Heart right ventricle (tissue), 16 donors: Measurements from ENCODE around the gene KIF5A. TPM values are rescaled to one million over a fixed set of nuclear protein-coding genes. Genes with fewer than 3 reads are reported as not detected.

Experiments
- ATAC-seq, 8 donors: fragments of 200-7000 bp; cut with Tn5 transposase; one replicate each; pipeline ENCODE4 v1.9.1; 2020; ENCODE audit warnings: mild to moderate bottlenecking in 8 of 8, moderate library complexity in 8 of 8, moderate number of reproducible peaks in 1 of 8
- DNase-seq, 2 donors: peaks; one replicate each; pipeline ENCODE4 v3.0.0-alpha.2; 2020
- H3K27ac ChIP-seq, 10 donors: fragments of 200-600 bp; sonication (generic) in 2 of 10; one replicate each; pipeline versions ENCODE4 v1.5.0 to v1.8.0; 2020 to 2022; ENCODE audit warnings: mild to moderate bottlenecking in 3 of 10
- H3K27me3 ChIP-seq, 7 donors: fragments of 200-600 bp; one replicate each; pipeline ENCODE4 v1.8.0; 2021 to 2022; ENCODE audit warnings: mild to moderate bottlenecking in 2 of 7
- H3K36me3 ChIP-seq, 9 donors: fragments of 200-600 bp; sonication (generic) in 1 of 9; one replicate each; pipeline versions ENCODE4 v1.5.0 to v1.8.0; 2020 to 2022; ENCODE audit warnings: mild to moderate bottlenecking in 2 of 9
- H3K4me1 ChIP-seq, 9 donors: fragments of 200-600 bp; sonication (generic) in 1 of 9; one replicate each; pipeline versions ENCODE4 v1.5.0 to v1.8.0; 2020 to 2022; ENCODE audit warnings: mild to moderate bottlenecking in 4 of 9
- H3K4me3 ChIP-seq, 10 donors: fragments of 200-600 bp; sonication (generic) in 2 of 10; one replicate each; pipeline versions ENCODE4 v1.5.0 to v1.8.0; 2020 to 2022; ENCODE audit warnings: mild to moderate bottlenecking in 7 of 10, moderate library complexity in 2 of 10
- H3K9me3 ChIP-seq, 11 donors: fragments of 200-600 bp in 10 of 11; sonication (generic) in 2 of 11; one replicate each; pipeline versions ENCODE4 v1.5.0 to v1.8.0; 2013 to 2022; ENCODE audit warnings: mild to moderate bottlenecking in 2 of 11, control low read depth in 1 of 11, moderate library complexity in 1 of 11
- CTCF ChIP-seq, 9 donors: fragments of 200-600 bp; sonication (generic) in 2 of 9; IDR thresholded peaks; one replicate each; pipeline versions ENCODE4 v1.5.0 to v1.8.0; 2021 to 2022; ENCODE audit warnings: antibody characterized with exemption in 9 of 9, mild to moderate bottlenecking in 5 of 9, moderate library complexity in 1 of 9
- WGBS, 2 donors: extraction: QIAGEN DNeasy Blood & Tissue Kit; methylation state at CpG; one replicate each; pipeline ENCODE4 v1.1.7; 2013; ENCODE audit warnings: inconsistent platforms in 1 of 2; 5-methylcytosine and 5-hydroxymethylcytosine counted together
- intact Hi-C, 10 donors: fragments of 100-400 bp; cut with DNase I; formaldehyde crosslinking; loops; one replicate each; pipeline versions ENCODE4 v1.11.1 to v1.14.2; 2022
- polyA plus RNA-seq, 2 donors: library from polyadenylated mRNA; stranded (reverse); fragments of 200-250 nt; gene quantifications; one replicate each; pipeline ENCODE4 v1.2.3, GENCODE V29; 2013
- total RNA-seq, 10 donors: library from RNA; stranded (reverse); fragmentation: NEBNext Ultra II Directional in 3 of 10; extraction: Animal tissue kit (Norgen Biotek cat#: 25700) in 3 of 10; gene quantifications; one replicate each; pipeline versions ENCODE4 v1.2.1 to v1.2.4, GENCODE V29; 2021 to 2023
- donor health status: Arrhythmogenic right ventricular cardiomyopathy.
- donor health status: ischemic (EF 13 %, LVEDD 7.1; RV severe dilation, severe dysfunction).
- donor health status: healthy with polysubstance abuse.
- donor health status: DM: no; HTN: yes; CAD: no.
- donor health status: DM: no; HTN: no; CAD: no.
- donor health status: ischemic (EF 25% LVEDD 6.9; RV normal size, moderate dysfunction).
- donor health status: ischemic (EF 25% LVEDD 5.7; RV mildly dilated, moderate dysfunction).
- donor health status: healthy.
- donor health status: DM: yes; HTN: yes; CAD: no.
- donor health status: Ischemic cardiomyopathy.
- donor health status: ischemic (EF 35%, LVEDD 5.7; RV mildly dilated, moderate dysfunction).
- donor health status: nonischemic (EF 11% LVEDD 7.7; RV severe dilation, severe dysfunction).
- donor health status: DM: yes; HTN: yes; CAD: no.
- donor health status: PGD.
- donor health status: ischemic (EF 29% LVEDD 5.4; RV normal size, mild dysfunction).
- donor health status: nonischemic (EF 23%, LVEDD 6.1; RV moderate dilation, normal function).

KIF5A gene
- total and polyA plus RNA-seq, 12 donors = 0.05 to 0.29 (median 0.07) TPM; not detected in 5

GRCh38 chr12:57583008-57583831, 33.4 kb downstream of the KIF5A start:
- ATAC-seq (peak; percentile 90 to 98 (median 95)), DNase-seq (peak in 1 of 2 donors; percentile 80)
- H3K4me3 ChIP-seq = no peak overlapping the region
- intact Hi-C loops = loop anchor here (1.0 to 2.0 kb wide), 5 partner anchors 38 to 50 kb away; partner anchors contain the start of gene B4GALNT1 (in 2 of the 10)
- H3K4me1 ChIP-seq = no peaks in the 10 kb centered on the region
- peak; percentile 91 to 98 (median 95) for TF ChIP-seq CTCF (IDR thresholded peaks at IDR 0.05)
- H3K27ac ChIP-seq = no peak overlapping the region
- 45 to 46% methylated on average over 13 of the region's 13 CpGs for WGBS, 2 donors
- peaks cover 0 to 29% (median 7%) of the 10 kb centered on the region in 7 donors for H3K27me3 ChIP-seq
- H3K36me3 ChIP-seq = no peaks in the 10 kb centered on the region
- H3K9me3 ChIP-seq = no peaks in the 10 kb centered on the region

- Histone ChIP-seq H3K4me3 (no peak overlapping the region), H3K36me3 (no peaks in the 10 kb centered on the region), H3K27ac (no peak overlapping the region), H3K27me3 (peaks cover 0 to 29% (median 10%) of the 10 kb centered on the region in 7 donors), H3K9me3 (no peaks in the 10 kb centered on the region), H3K4me1 (no peaks in the 10 kb centered on the region)
- ATAC-seq = no peak
- TF ChIP-seq CTCF (IDR thresholded peaks at IDR 0.05) = no peak
- no peak for DNase-seq
- WGBS, 2 donors = 87 to 100% methylated on average over 2 of the region's 2 CpGs
- intact Hi-C loops = no loop called here
These were observed 34.2 kb downstream of the KIF5A start for GRCh38 chr12:57584050-57584449.

- Histone ChIP-seq H3K36me3 (no peaks in the 10 kb centered on the region), H3K4me3 (no peak overlapping the region), H3K9me3 (no peaks in the 10 kb centered on the region), H3K27me3 (peaks cover 0 to 29% (median 10%) of the 10 kb centered on the region in 7 donors), H3K27ac (no peak overlapping the region), H3K4me1 (no peaks in the 10 kb centered on the region)
- DNase-seq (no peak), ATAC-seq (no peak)
- intact Hi-C loops = no loop called here
- TF ChIP-seq CTCF (IDR thresholded peaks at IDR 0.05) = no peak
These were observed 34.8 kb downstream of the KIF5A start for GRCh38 chr12:57584690-57585089.

- Histone ChIP-seq H3K4me1 (peaks cover 0 to under 1% (median 0%) of the 10 kb centered on the region in 9 donors), H3K4me3 (no peak overlapping the region), H3K9me3 (no peaks in the 10 kb centered on the region), H3K36me3 (no peaks in the 10 kb centered on the region), H3K27ac (no peak overlapping the region), H3K27me3 (peaks cover 0 to 29% (median 10%) of the 10 kb centered on the region in 7 donors)
- no peak for ATAC-seq
- TF ChIP-seq CTCF (IDR thresholded peaks at IDR 0.05) = no peak
- WGBS, 2 donors = 84% methylated on average over 2 of the region's 2 CpGs
- no peak for DNase-seq
- intact Hi-C loops = no loop called here
These were observed 35.3 kb downstream of the KIF5A start for GRCh38 chr12:57585156-57585555.
